Heart left ventricle (tissue), 13 donors: ENCODE data around the gene FAM89B.

Source experiments
- CTCF ChIP-seq, 12 donors: fragments of 200-600 bp; sonication (generic) in 4 of 12; IDR thresholded peaks; one replicate each; pipeline versions ENCODE4 v1.5.0 to v1.8.0; 2018 to 2022; ENCODE audit warnings: antibody characterized with exemption in 12 of 12, mild to moderate bottlenecking in 5 of 12
- POLR2A ChIP-seq, 2 donors: fragments of 450-650 bp; IDR thresholded peaks; one replicate each; pipeline ENCODE4 v1.6.1; 2017; ENCODE audit warnings: antibody characterized with exemption in 2 of 2, mild to moderate bottlenecking in 2 of 2, moderate library complexity in 2 of 2
- donor health status: ischemic (EF 13 %, LVEDD 7.1; RV severe dilation, severe dysfunction).
- donor health status: DM: no; HTN: yes; CAD: no.
- donor health status: DM: no; HTN: no; CAD: no.
- donor health status: ischemic (EF 25% LVEDD 6.9; RV normal size, moderate dysfunction).
- donor health status: ischemic (EF 25% LVEDD 5.7; RV mildly dilated, moderate dysfunction).
- donor health status: ischemic (EF 35%, LVEDD 5.7; RV mildly dilated, moderate dysfunction).
- donor health status: nonischemic (EF 11% LVEDD 7.7; RV severe dilation, severe dysfunction).
- donor health status: DM: yes; HTN: yes; CAD: no.
- donor health status: PGD.
- donor health status: ischemic (EF 29% LVEDD 5.4; RV normal size, mild dysfunction).
- donor health status: nonischemic (EF 23%, LVEDD 6.1; RV moderate dilation, normal function).

GRCh38 chr11:65618763-65619162, 46.4 kb downstream of the FAM89B start:
- TF ChIP-seq POLR2A (IDR thresholded peaks at IDR 0.05) (no peak), CTCF (IDR thresholded peaks at IDR 0.05) (no peak)
